Esophagus muscularis mucosa (tissue), 4 donors: ENCODE results near the gene NR2F6. TPM values are rescaled to one million over a fixed set of nuclear protein-coding genes. Genes with fewer than 3 reads are reported as not detected.

Source experiments
- DNase-seq: peaks from one replicate; pipeline ENCODE4 v3.0.0-alpha.2; 2017; ENCODE audit errors: extremely low spot score
- H3K27ac ChIP-seq, 4 donors: fragments of 200-600 bp; sonication (generic); replicated peaks in 1 of 4; 1 replicate in 3 of 4; 2 replicates in 1 of 4; pipeline ENCODE4 v1.5.1; 2016 to 2019; ENCODE audit warnings: mild to moderate bottlenecking in 1 of 4
- H3K27me3 ChIP-seq, 4 donors: fragments of 200-600 bp; sonication (generic); one replicate each; pipeline versions ENCODE4 v1.5.1 to v1.6.0; 2016 to 2019
- H3K36me3 ChIP-seq, 4 donors: fragments of 200-600 bp; sonication (generic); one replicate each; pipeline ENCODE4 v1.5.1; 2016 to 2019
- H3K4me1 ChIP-seq, 4 donors: fragments of 200-600 bp; sonication (generic); one replicate each; pipeline ENCODE4 v1.5.1; 2016 to 2019
- H3K4me3 ChIP-seq, 4 donors: fragments of 200-600 bp; sonication (generic); 1 replicate in 2 of 4; 2 replicates in 2 of 4; pipeline ENCODE4 v1.5.1; 2016 to 2019; ENCODE audit warnings: mild to moderate bottlenecking in 4 of 4, moderate library complexity in 1 of 4
- H3K9me3 ChIP-seq, 4 donors: fragments of 200-600 bp; sonication (generic); 1 replicate in 3 of 4; 2 replicates in 1 of 4; pipeline ENCODE4 v1.5.1; 2016 to 2019
- CTCF ChIP-seq, 3 experiments: fragments of 200-600 bp in 2 of 3; fragments of 450-650 bp in 1 of 3; sonication (generic) in 2 of 3; IDR thresholded peaks; one replicate each; pipeline ENCODE4 v1.5.1; 2017 to 2019; ENCODE audit warnings: antibody characterized with exemption in 3 of 3, mild to moderate bottlenecking in 2 of 3, moderate library complexity in 1 of 3
- EP300 ChIP-seq: sonication (generic); formaldehyde crosslinking; IDR thresholded peaks from one replicate; pipeline ENCODE4 v1.6.1; 2017; ENCODE audit warnings: antibody characterized with exemption
- POLR2A ChIP-seq: fragments of 450-650 bp; IDR thresholded peaks from one replicate; pipeline ENCODE4 v1.6.1; 2017; ENCODE audit warnings: antibody characterized with exemption, moderate library complexity, mild to moderate bottlenecking, low read depth
- POLR2AphosphoS5 ChIP-seq, 2 donors: sonication (generic); formaldehyde crosslinking; IDR thresholded peaks; one replicate each; pipeline ENCODE4 v1.6.1; 2017; ENCODE audit warnings: antibody characterized with exemption in 2 of 2
- WGBS: methylation state at CpG from one replicate; pipeline ENCODE4 v1.1.5; 2018; 5-methylcytosine and 5-hydroxymethylcytosine counted together
- intact Hi-C: fragments of 100-400 bp; cut with DNase I; formaldehyde crosslinking; loops from one replicate; pipeline ENCODE4 v1.15.1; 2023
- total RNA-seq, 4 donors: library from RNA; depleted of rRNA; stranded (reverse); fragments of >200 nt; gene quantifications; one replicate each; pipeline versions ENCODE4 v1.1.0 to v1.2.1, GENCODE V29; 2016

NR2F6 gene
- total RNA-seq, 4 donors from 2014 or later = 38.6 to 88.0 (median 61.2) TPM

GRCh38 chr19:17200408-17201079, 45.2 kb downstream of the NR2F6 start:
- no peak for TF ChIP-seq CTCF (IDR thresholded peaks at IDR 0.05)
- no peak for TF ChIP-seq POLR2A
- no peak for TF ChIP-seq EP300
- Histone ChIP-seq H3K27ac (no peak overlapping the region), H3K4me1 (no peaks in the 10 kb centered on the region), H3K4me3 (no peak overlapping the region), H3K9me3 (no peaks in the 10 kb centered on the region), H3K27me3 (no peaks in the 10 kb centered on the region), H3K36me3 (peaks cover 48 to 100% (median 79%) of the 10 kb centered on the region in 4 donors)
- no peak for DNase-seq
- 82% methylated on average over 14 of the region's 16 CpGs for WGBS
- intact Hi-C loops = no loop called here

GRCh38 chr19:17197666-17198065, 48.1 kb downstream of the NR2F6 start:
- Histone ChIP-seq H3K27me3 (no peaks in the 10 kb centered on the region), H3K27ac (no peak overlapping the region), H3K4me3 (no peak overlapping the region), H3K9me3 (no peaks in the 10 kb centered on the region), H3K36me3 (peaks cover 70 to 100% (median 85%) of the 10 kb centered on the region in 4 donors), H3K4me1 (no peaks in the 10 kb centered on the region)
- WGBS = 97% methylated on average over 16 of the region's 16 CpGs
- no peak for TF ChIP-seq POLR2AphosphoS5 (IDR thresholded peaks at IDR 0.05)
- TF ChIP-seq EP300 = no peak
- no peak for TF ChIP-seq CTCF (IDR thresholded peaks at IDR 0.05)
- TF ChIP-seq POLR2A = no peak
- intact Hi-C loops = no loop called here
- no peak for DNase-seq

- DNase-seq = no peak
- 97% methylated on average over 7 of the region's 7 CpGs for WGBS
- TF ChIP-seq EP300 (no peak), CTCF (IDR thresholded peaks at IDR 0.05) (no peak), POLR2A (no peak), POLR2AphosphoS5 (IDR thresholded peaks at IDR 0.05) (no peak)
- Histone ChIP-seq H3K4me3 (no peak overlapping the region), H3K27ac (no peak overlapping the region), H3K36me3 (peaks cover 70 to 100% (median 85%) of the 10 kb centered on the region in 4 donors), H3K4me1 (no peaks in the 10 kb centered on the region), H3K27me3 (no peaks in the 10 kb centered on the region), H3K9me3 (no peaks in the 10 kb centered on the region)
- intact Hi-C loops = no loop called here
Measured at GRCh38 chr19:17196610-17197009, 49.1 kb downstream of the NR2F6 start.

- no peaks in the 10 kb centered on the region for H3K27me3 ChIP-seq
- H3K4me3 ChIP-seq = no peak overlapping the region
- 100% methylated on average over 5 of the region's 23 CpGs for WGBS
- peaks cover 70 to 100% (median 84%) of the 10 kb centered on the region in 4 donors for H3K36me3 ChIP-seq
- TF ChIP-seq POLR2AphosphoS5 (IDR thresholded peaks at IDR 0.05) (no peak), POLR2A (no peak), CTCF (IDR thresholded peaks at IDR 0.05) (no peak), EP300 (no peak)
- H3K27ac ChIP-seq = no peak overlapping the region
- intact Hi-C loops = no loop called here
- H3K9me3 ChIP-seq = no peaks in the 10 kb centered on the region
- DNase-seq = no peak
- no peaks in the 10 kb centered on the region for H3K4me1 ChIP-seq
Measured at GRCh38 chr19:17195106-17195505, 50.6 kb downstream of the NR2F6 start.

- no peaks in the 10 kb centered on the region for H3K4me1 ChIP-seq
- intact Hi-C loops = no loop called here
- no peaks in the 10 kb centered on the region for H3K9me3 ChIP-seq
- H3K36me3 ChIP-seq = peaks cover 74 to 100% (median 84%) of the 10 kb centered on the region in 4 donors
- whole genome bisulfite sequencing = 95% methylated on average over 16 of the region's 16 CpGs
- DNase-seq = no peak
- H3K27ac ChIP-seq = no peak overlapping the region
- TF ChIP-seq POLR2A (no peak), POLR2AphosphoS5 (IDR thresholded peaks at IDR 0.05) (no peak), CTCF (IDR thresholded peaks at IDR 0.05) (no peak), EP300 (no peak)
- H3K4me3 ChIP-seq = no peak overlapping the region
- no peaks in the 10 kb centered on the region for H3K27me3 ChIP-seq
Measured at GRCh38 chr19:17194608-17195007, 51.1 kb downstream of the NR2F6 start.
